Mesenchymal stem cell (in vitro differentiated cells and primary cell): ENCODE results near the gene ZGRF1.

Experiments used
- DNase-seq: peaks from one replicate; pipeline ENCODE4 v3.0.0-alpha.2; 2013
- H2AFZ ChIP-seq: one replicate; pipeline ENCODE4 v1.6.1; 2013; ENCODE audit warnings: low read depth, mild to moderate bottlenecking, control low read depth, inconsistent platforms, low read length, moderate library complexity
- H2AK5ac ChIP-seq: 2 replicates; pipeline ENCODE4 v1.6.1; 2013; ENCODE audit warnings: low read length, moderate library complexity, mild to moderate bottlenecking, inconsistent platforms; ENCODE audit not compliant: severe bottlenecking
- H2BK120ac ChIP-seq: one replicate; pipeline ENCODE4 v1.6.1; 2013; ENCODE audit warnings: low read depth, mild to moderate bottlenecking, inconsistent platforms, low read length, moderate library complexity
- H2BK12ac ChIP-seq, 2 experiments: one replicate each; pipeline ENCODE4 v1.6.1; 2013; ENCODE audit warnings: inconsistent platforms in 2 of 2, low read length in 2 of 2, mild to moderate bottlenecking in 2 of 2, moderate library complexity in 2 of 2, control low read depth in 1 of 2
- H2BK15ac ChIP-seq: one replicate; pipeline ENCODE4 v1.6.1; 2013; ENCODE audit warnings: mild to moderate bottlenecking, low read depth, inconsistent platforms; ENCODE audit not compliant: poor library complexity, severe bottlenecking
- H2BK5ac ChIP-seq: 2 replicates; pipeline ENCODE4 v1.6.1; 2013; ENCODE audit warnings: low read depth, mild to moderate bottlenecking, low read length, control low read depth, inconsistent platforms; ENCODE audit not compliant: poor library complexity, severe bottlenecking
- H3K14ac ChIP-seq, 2 experiments: one replicate each; pipeline ENCODE4 v1.6.1; 2013; ENCODE audit warnings: inconsistent platforms in 2 of 2, low read length in 2 of 2, control low read depth in 1 of 2, mild to moderate bottlenecking in 1 of 2, moderate library complexity in 1 of 2
- H3K18ac ChIP-seq, 2 experiments: one replicate each; pipeline ENCODE4 v1.6.1; 2013; ENCODE audit warnings: inconsistent platforms in 2 of 2, low read length in 2 of 2, control low read depth in 1 of 2, low read depth in 1 of 2, mild to moderate bottlenecking in 1 of 2
- H3K23ac ChIP-seq, 2 experiments: one replicate each; pipeline ENCODE4 v1.6.1; 2013; ENCODE audit warnings: inconsistent platforms in 2 of 2, low read length in 2 of 2, mild to moderate bottlenecking in 2 of 2, moderate library complexity in 2 of 2, control low read depth in 1 of 2
- H3K27ac ChIP-seq: 2 replicates; pipeline ENCODE4 v1.5.1; 2013; ENCODE audit warnings: mild to moderate bottlenecking, moderate library complexity, low read length, control low read depth, inconsistent platforms; ENCODE audit not compliant: poor library complexity, severe bottlenecking
- H3K27me3 ChIP-seq, 2 experiments: 2 replicates each; pipeline versions ENCODE4 v1.6.1 to v1.7.0; 2013; ENCODE audit warnings: low read length in 2 of 2, mild to moderate bottlenecking in 2 of 2, moderate library complexity in 2 of 2, control low read depth in 1 of 2, inconsistent platforms in 1 of 2; ENCODE audit not compliant: control insufficient read depth in 1 of 2, insufficient read depth in 1 of 2
- H3K36me3 ChIP-seq, 2 experiments: 2 replicates each; pipeline versions ENCODE4 v1.6.1 to v1.7.0; 2013; ENCODE audit warnings: low read length in 2 of 2, control low read depth in 1 of 2, inconsistent platforms in 1 of 2, low read depth in 1 of 2, mild to moderate bottlenecking in 1 of 2; ENCODE audit not compliant: insufficient read depth in 2 of 2, control insufficient read depth in 1 of 2
- H3K4ac ChIP-seq, 2 experiments: one replicate each; pipeline ENCODE4 v1.6.1; 2013; ENCODE audit warnings: inconsistent platforms in 2 of 2, low read length in 2 of 2, mild to moderate bottlenecking in 2 of 2, moderate library complexity in 2 of 2, control low read depth in 1 of 2, low read depth in 1 of 2
- H3K4me1 ChIP-seq: 2 replicates; pipeline ENCODE4 v1.6.1; 2013; ENCODE audit warnings: low read depth, low read length, control low read depth; ENCODE audit not compliant: control insufficient read depth, insufficient read depth
- H3K4me2 ChIP-seq: 2 replicates; pipeline ENCODE4 v1.6.1; 2013; ENCODE audit warnings: low read length, mild to moderate bottlenecking, inconsistent platforms; ENCODE audit not compliant: poor library complexity, severe bottlenecking
- H3K4me3 ChIP-seq, 2 experiments: 2 replicates each; pipeline versions ENCODE4 v1.5.1 to v1.7.0; 2013; ENCODE audit warnings: low read length in 2 of 2, mild to moderate bottlenecking in 2 of 2, control low read depth in 1 of 2, low read depth in 1 of 2; ENCODE audit not compliant: insufficient read depth in 1 of 2
- H3K79me1 ChIP-seq: replicated peaks from 2 replicates; pipeline ENCODE4 v1.6.1; 2013; ENCODE audit warnings: mild to moderate bottlenecking, control low read depth, low read length, inconsistent platforms; ENCODE audit not compliant: poor library complexity, severe bottlenecking
- H3K9ac ChIP-seq: 2 replicates; pipeline ENCODE4 v1.7.0; 2013; ENCODE audit warnings: mild to moderate bottlenecking, low read length, moderate library complexity
- H3K9me3 ChIP-seq: 2 replicates; pipeline ENCODE4 v1.7.0; 2013; ENCODE audit warnings: mild to moderate bottlenecking, low read length; ENCODE audit not compliant: control insufficient read depth
- H4K8ac ChIP-seq: one replicate; pipeline ENCODE4 v1.6.1; 2013; ENCODE audit warnings: inconsistent platforms, mild to moderate bottlenecking, low read length, moderate library complexity
- H4K91ac ChIP-seq: one replicate; pipeline ENCODE4 v1.6.1; 2013; ENCODE audit warnings: mild to moderate bottlenecking, low read length, inconsistent platforms
- WGBS: methylation state at CpG from one replicate; pipeline ENCODE4 v1.1.7; 2013; ENCODE audit warnings: mixed read lengths; 5-methylcytosine and 5-hydroxymethylcytosine counted together

ZGRF1 gene

GRCh38 chr4:112531146-112531545, 105.6 kb downstream of the ZGRF1 start:
- no peak overlapping the region for H2BK12ac ChIP-seq
- H2BK15ac ChIP-seq = no peak overlapping the region
- H3K79me1 ChIP-seq = no peaks in the 10 kb centered on the region
- H3K14ac ChIP-seq = no peak overlapping the region
- H4K91ac ChIP-seq = no peak overlapping the region
- H3K36me3 ChIP-seq = no peaks in the 10 kb centered on the region
- no peak overlapping the region for H3K4me2 ChIP-seq
- H3K9me3 ChIP-seq = no peaks in the 10 kb centered on the region
- no peak overlapping the region for H3K18ac ChIP-seq
- no peak overlapping the region for H3K9ac ChIP-seq
- no peak overlapping the region for H3K23ac ChIP-seq
- H3K4ac ChIP-seq = no peak overlapping the region
- H4K8ac ChIP-seq = no peak overlapping the region
- H2BK120ac ChIP-seq = no peak overlapping the region
- no peaks in the 10 kb centered on the region for H3K4me1 ChIP-seq
- H2AK5ac ChIP-seq = no peak overlapping the region
- H3K4me3 ChIP-seq = no peak overlapping the region
- no peaks in the 10 kb centered on the region for H3K27me3 ChIP-seq
- H3K27ac ChIP-seq = no peak overlapping the region
- H2BK5ac ChIP-seq = no peak overlapping the region
- 14% methylated on average over 1 of the region's 1 CpG for WGBS
- H2AFZ ChIP-seq = no peak overlapping the region
- DNase-seq = no peak

GRCh38 chr4:112526061-112526460, 110.6 kb downstream of the ZGRF1 start:
- Histone ChIP-seq H3K36me3 (no peaks in the 10 kb centered on the region), H2AK5ac (no peak overlapping the region), H3K4ac (no peak overlapping the region), H2BK5ac (no peak overlapping the region), H3K27me3 (peaks cover 32 to 49% of the 10 kb centered on the region in 2 experiments), H3K9me3 (no peaks in the 10 kb centered on the region), H3K4me2 (no peak overlapping the region), H3K9ac (no peak overlapping the region), H2AFZ (no peak overlapping the region), H3K23ac (no peak overlapping the region), H4K91ac (no peak overlapping the region), H3K27ac (no peak overlapping the region), H2BK15ac (no peak overlapping the region), H3K18ac (no peak overlapping the region), H2BK12ac (no peak overlapping the region), H3K79me1 (no peaks in the 10 kb centered on the region), H2BK120ac (no peak overlapping the region), H3K4me3 (no peak overlapping the region), H3K14ac (no peak overlapping the region), H3K4me1 (peaks cover 9% of the 10 kb centered on the region), H4K8ac (no peak overlapping the region)
- no peak for DNase-seq
- 100% methylated on average over 1 of the region's 1 CpG for WGBS

GRCh38 chr4:112523764-112524505, 112.8 kb downstream of the ZGRF1 start:
- H3K9me3 ChIP-seq = peaks cover 11% of the 10 kb centered on the region
- no peak overlapping the region for H2BK120ac ChIP-seq
- H4K91ac ChIP-seq = no peak overlapping the region
- peaks cover 49 to 68% of the 10 kb centered on the region in 2 experiments for H3K27me3 ChIP-seq
- no peak overlapping the region for H3K23ac ChIP-seq
- peak overlapping the region; percentile 40 for H3K9ac ChIP-seq
- H3K14ac ChIP-seq = no peak overlapping the region
- H3K18ac ChIP-seq = no peak overlapping the region
- no peak overlapping the region for H3K4ac ChIP-seq
- no peak overlapping the region for H3K27ac ChIP-seq
- WGBS = 1% methylated on average over 43 of the region's 46 CpGs
- no peak overlapping the region for H4K8ac ChIP-seq
- no peaks in the 10 kb centered on the region for H3K79me1 ChIP-seq
- no peaks in the 10 kb centered on the region for H3K36me3 ChIP-seq
- H3K4me1 ChIP-seq = peaks cover 12% of the 10 kb centered on the region
- no peak overlapping the region for H2BK15ac ChIP-seq
- no peak overlapping the region for H2BK5ac ChIP-seq
- DNase-seq = peak; percentile 28
- H2AFZ ChIP-seq = no peak overlapping the region
- no peak overlapping the region for H2AK5ac ChIP-seq
- peak overlapping the region; percentile 94 for H3K4me2 ChIP-seq
- H2BK12ac ChIP-seq = no peak overlapping the region
- peak overlapping the region; percentile 43 to 73 for H3K4me3 ChIP-seq

GRCh38 chr4:112523008-112523721, 113.5 kb downstream of the ZGRF1 start:
- peak overlapping the region in 1 of 2 experiments; percentile 73 for H3K4me3 ChIP-seq
- no peak overlapping the region for H2BK15ac ChIP-seq
- peaks cover 54 to 76% of the 10 kb centered on the region in 2 experiments for H3K27me3 ChIP-seq
- H4K91ac ChIP-seq = no peak overlapping the region
- no peaks in the 10 kb centered on the region for H3K36me3 ChIP-seq
- no peak overlapping the region for H2BK12ac ChIP-seq
- no peak overlapping the region for H3K23ac ChIP-seq
- 4% methylated on average over 30 of the region's 37 CpGs for whole genome bisulfite sequencing
- H3K4me1 ChIP-seq = peaks cover 12% of the 10 kb centered on the region
- no peak overlapping the region for H3K4ac ChIP-seq
- no peak overlapping the region for H3K14ac ChIP-seq
- no peak overlapping the region for H2BK120ac ChIP-seq
- peak overlapping the region; percentile 94 for H3K4me2 ChIP-seq
- no peak overlapping the region for H2AFZ ChIP-seq
- peak overlapping the region; percentile 40 for H3K9ac ChIP-seq
- H2BK5ac ChIP-seq = no peak overlapping the region
- H3K27ac ChIP-seq = no peak overlapping the region
- no peak overlapping the region for H3K18ac ChIP-seq
- H3K9me3 ChIP-seq = peaks cover 11% of the 10 kb centered on the region
- no peak overlapping the region for H4K8ac ChIP-seq
- DNase-seq = peak; percentile 33
- H3K79me1 ChIP-seq = no peaks in the 10 kb centered on the region
- no peak overlapping the region for H2AK5ac ChIP-seq
